Hepatocyte (in vitro differentiated cells): ENCODE measurements around the gene BTN2A1.

Experiments used
- CTCF ChIP-seq: fragments of 200-600 bp; sonication (generic); IDR thresholded peaks from 2 replicates; pipeline ENCODE4 v1.5.1; 2016; ENCODE audit warnings: antibody characterized with exemption, mild to moderate bottlenecking; ENCODE audit not compliant: poor library complexity
- EZH2 ChIP-seq: fragments of 200-600 bp; sonication (generic); IDR thresholded peaks from 2 replicates; pipeline ENCODE4 v1.6.1; 2016; ENCODE audit warnings: antibody characterized with exemption, mild to moderate bottlenecking, borderline replicate concordance

GRCh38 chr6:26457264-26457805 lies 420 bp upstream of the BTN2A1 start:
- TF ChIP-seq CTCF (no peak), EZH2 (no peak)
